ENCODE results near the gene MAP3K7.
A peak's percentile ranks its signal among the peaks of the same experiment; 100 is the strongest.

MAP3K7 gene

GRCh38 chr6:90586836-90587638 lies at the start of gene MAP3K7:
Gene MAP3K7 (minus strand): TSS chr6:90587072. CDS start chr6:90586883, 189 bp downstream.
- DNase-seq = peak; percentile 93 to 94

GRCh38 chr6:90631046-90631445 lies 44.2 kb upstream of the MAP3K7 start:
- no peak for DNase-seq

GRCh38 chr6:90621581-90621980 lies 34.7 kb upstream of the MAP3K7 start:
- no peak for DNase-seq

DNA sequence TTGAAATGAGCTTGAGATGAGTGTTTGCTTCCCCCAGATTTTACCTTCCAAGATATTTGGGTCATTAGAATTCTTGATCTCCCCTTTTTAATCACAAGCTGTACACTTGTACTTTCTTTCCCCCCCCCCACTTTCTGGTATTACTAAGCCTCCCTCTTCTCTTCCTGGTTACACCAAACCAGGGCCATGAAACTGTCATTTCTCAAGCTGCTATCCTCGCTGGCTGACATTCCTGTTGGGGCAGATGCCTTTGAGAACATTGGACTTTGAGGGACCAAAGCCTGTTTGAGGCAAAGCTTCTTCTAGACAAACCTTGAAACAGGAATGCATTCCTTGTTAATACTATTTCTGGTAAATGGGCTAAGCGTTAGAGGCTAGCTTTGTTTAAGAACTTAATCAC lies 32.3 kb upstream of the MAP3K7 start:
- DNase-seq = no peak

GRCh38 chr6:90612313-90612680 lies 25.4 kb upstream of the MAP3K7 start:
- no peak for DNase-seq

GRCh38 chr6:90611543-90612312 lies 24.9 kb upstream of the MAP3K7 start:
- DNase-seq = no peak

- DNase-seq = no peak
Measured at GRCh38 chr6:90610751-90611542, 24.1 kb upstream of the MAP3K7 start.

GRCh38 chr6:90610301-90610750 lies 23.5 kb upstream of the MAP3K7 start:
- DNase-seq = no peak

- DNase-seq = no peak
Measured at GRCh38 chr6:90605749-90606340, 19.0 kb upstream of the MAP3K7 start.

DNA sequence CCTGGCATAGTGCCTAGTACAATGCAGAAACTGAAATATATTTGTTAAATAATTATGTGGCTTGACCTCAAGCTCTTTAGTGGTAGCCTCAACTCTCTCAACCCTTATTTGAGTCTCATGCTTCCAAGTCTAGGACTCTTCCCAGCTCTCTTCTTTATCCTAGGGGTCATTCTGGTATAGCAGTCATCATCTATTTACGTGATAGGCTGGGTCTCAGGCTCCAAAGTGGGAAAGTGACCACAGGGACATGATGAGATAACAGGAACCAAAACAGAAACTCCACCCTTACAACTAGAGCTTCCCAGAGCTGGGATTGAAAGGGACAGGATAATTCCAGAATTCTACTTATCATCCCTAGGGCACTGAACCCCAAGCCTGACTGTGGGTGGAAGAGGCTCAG lies 17.7 kb upstream of the MAP3K7 start:
- no peak for DNase-seq

- no peak for DNase-seq
Measured at GRCh38 chr6:90599151-90599550, 12.3 kb upstream of the MAP3K7 start.

- no peak for DNase-seq
Measured at GRCh38 chr6:90598192-90598951, 11.5 kb upstream of the MAP3K7 start.

- no peak for DNase-seq
Measured at GRCh38 chr6:90596967-90597539, 10.2 kb upstream of the MAP3K7 start.

DNA sequence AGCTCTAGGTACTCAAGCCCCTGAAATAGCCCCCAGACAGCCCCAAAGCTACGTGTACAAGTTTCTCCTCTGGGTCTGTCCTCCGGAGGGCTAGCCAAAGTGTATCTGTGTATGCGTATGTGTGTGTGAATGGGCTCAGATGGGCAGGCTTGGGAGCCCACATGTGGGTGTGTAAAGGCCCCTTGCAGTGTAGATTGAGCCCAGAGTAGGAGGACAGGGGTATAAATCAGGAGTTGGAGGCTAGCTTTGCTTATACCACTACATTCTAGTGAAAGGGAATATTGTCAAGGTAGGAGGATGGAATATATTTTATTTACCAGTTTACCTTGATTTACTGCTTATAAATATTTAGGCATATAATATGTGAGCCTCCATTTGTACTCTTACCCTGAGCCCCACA lies 9.0 kb upstream of the MAP3K7 start:
- DNase-seq = no peak

GRCh38 chr6:90586546-90586835 lies 381 bp downstream of the MAP3K7 start:
- DNase-seq = no peak

DNA sequence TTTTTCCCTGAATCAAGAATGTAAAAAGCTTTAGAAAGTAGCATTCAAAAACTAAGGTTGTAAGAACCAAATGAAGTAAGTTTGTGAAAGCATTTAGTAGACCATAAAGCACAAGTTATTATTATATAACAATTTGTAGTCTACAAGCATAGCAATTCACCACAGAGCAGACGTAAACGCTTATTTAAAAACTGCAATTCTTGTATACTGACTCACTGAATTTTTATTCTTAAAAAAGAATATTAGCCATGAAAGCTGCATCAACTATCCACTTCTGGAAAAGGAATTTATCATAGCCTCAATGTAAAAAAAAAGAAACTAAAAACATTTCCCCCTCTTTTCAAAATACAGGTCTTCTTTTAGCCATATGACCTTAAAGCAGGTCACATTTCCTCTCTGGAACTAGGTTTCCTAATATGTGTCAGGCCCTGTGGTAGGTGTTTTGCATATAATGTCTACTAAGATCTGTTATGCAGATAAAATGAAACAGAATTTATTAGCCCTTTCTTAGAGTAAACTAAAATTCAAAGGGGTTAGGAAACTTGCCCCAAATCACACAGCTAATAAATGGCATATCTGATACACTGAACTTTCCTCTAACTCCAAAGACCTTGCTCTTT lies 2.1 kb downstream of the MAP3K7 start:
- DNase-seq = no peak

DNA sequence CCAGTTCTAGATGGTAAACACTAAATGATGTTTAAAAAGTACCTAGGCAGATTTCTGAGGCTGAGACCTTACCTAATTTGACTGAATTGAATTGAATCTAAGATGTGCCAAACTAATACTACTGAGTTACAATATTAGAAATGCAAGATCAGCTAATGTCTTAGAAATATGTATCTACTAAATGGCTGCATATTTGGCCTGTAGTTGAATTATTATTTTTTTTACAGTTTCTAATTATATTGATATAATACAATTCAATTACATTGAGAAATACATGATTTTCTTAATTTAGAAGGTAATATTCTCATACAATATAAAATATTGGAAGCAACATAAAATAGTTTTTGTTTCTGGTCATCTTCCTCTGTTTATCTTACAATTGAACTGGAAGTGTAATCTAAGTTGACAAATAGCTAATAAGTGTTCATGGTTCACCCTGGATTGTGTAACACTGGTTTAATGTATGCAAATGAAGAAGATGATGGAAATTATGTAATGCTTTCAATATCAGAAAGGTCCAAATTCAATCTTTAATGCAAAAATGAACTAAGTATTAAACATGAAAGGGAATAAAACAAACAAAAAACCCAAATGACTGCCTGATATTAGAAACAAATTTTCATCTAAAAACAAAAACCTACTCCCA lies 2.9 kb downstream of the MAP3K7 start:
- no peak for DNase-seq

DNA sequence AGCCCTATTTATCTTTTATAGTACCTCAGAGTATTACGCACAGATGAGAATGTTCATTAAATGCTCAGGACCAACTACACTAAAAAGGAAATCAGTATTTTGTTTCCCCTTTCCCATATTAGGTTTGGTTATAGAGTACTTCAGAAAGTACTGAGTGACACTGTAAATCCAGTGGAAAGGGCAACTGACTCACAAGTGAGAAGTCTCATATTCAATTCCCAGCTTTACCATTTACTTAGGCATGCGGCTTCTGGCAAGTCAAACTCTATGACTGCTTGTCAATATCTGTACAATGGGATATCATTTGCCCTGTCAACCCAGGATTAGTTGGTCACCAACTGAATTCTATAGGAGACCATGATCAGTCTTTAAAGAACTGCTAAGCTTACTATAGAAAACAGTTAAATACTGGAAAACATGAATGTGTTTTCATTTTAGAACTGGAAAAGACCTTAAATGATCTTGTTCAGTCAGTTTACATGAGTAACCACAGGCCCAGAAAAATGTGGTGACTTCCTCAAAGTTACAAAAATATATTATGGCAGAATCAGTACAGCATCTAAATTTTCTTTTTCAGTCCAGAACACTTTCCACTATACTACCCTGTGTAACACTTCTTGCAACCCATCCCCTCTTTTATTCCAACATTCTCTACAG lies 3.6 kb downstream of the MAP3K7 start:
- DNase-seq = no peak

DNA sequence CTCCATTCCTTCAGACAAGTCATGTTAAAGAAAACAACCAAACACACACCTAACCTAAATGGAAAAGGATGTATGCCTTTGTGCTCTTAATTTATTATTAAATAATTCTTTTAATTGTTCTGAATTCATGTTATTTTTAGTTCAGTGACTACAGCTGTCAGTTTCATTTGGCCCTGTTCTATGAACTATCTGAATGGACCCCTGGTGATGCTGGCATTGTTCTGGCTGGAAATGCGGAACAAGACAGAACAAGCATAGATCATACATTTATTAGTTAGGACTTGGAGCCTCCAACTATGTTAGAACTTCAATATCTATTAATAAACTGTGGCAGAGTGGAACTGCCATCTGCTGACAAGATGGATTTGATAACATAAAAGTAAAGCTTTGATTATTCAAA lies 5.7 kb downstream of the MAP3K7 start:
- DNase-seq = no peak

- DNase-seq = no peak
Measured at GRCh38 chr6:90578894-90579549, 7.8 kb downstream of the MAP3K7 start.

Measured in NCI-H187 (cell line).